Amygdala (tissue), 56 donors: ENCODE data around the gene CLCN7.
A peak's percentile ranks its signal among the peaks of the same experiment; 100 is the strongest.

Experiments used
- DNase-seq, 56 donors: peaks; one replicate each; lab custom pipeline; 2025; lab: John Stamatoyannopoulos, UW

CLCN7 gene

GRCh38 chr16:1503110-1503955 is 28.5 kb upstream of the CLCN7 start:
- DNase-seq: no peak

- no peak for DNase-seq
Measured at GRCh38 chr16:1502092-1503004, 27.5 kb upstream of the CLCN7 start.

GRCh38 chr16:1501630-1502029 is 26.8 kb upstream of the CLCN7 start:
- DNase-seq: no peak

GRCh38 chr16:1500465-1501150 is 25.8 kb upstream of the CLCN7 start:
- no peak for DNase-seq

GRCh38 chr16:1499756-1500464 is 25.1 kb upstream of the CLCN7 start:
- DNase-seq: no peak

GRCh38 chr16:1498899-1499676 is 24.3 kb upstream of the CLCN7 start:
- DNase-seq: no peak

GRCh38 chr16:1497014-1497598 is 22.3 kb upstream of the CLCN7 start:
- DNase-seq: no peak

GRCh38 chr16:1496464-1496863 is 21.6 kb upstream of the CLCN7 start:
- no peak for DNase-seq

GRCh38 chr16:1495889-1496262 is 21.0 kb upstream of the CLCN7 start:
- DNase-seq: no peak

- DNase-seq: no peak
Measured at GRCh38 chr16:1495211-1495888, 20.5 kb upstream of the CLCN7 start.

- no peak for DNase-seq
Measured at GRCh38 chr16:1494711-1495110, 19.9 kb upstream of the CLCN7 start.

- DNase-seq: no peak
Measured at GRCh38 chr16:1494129-1494640, 19.4 kb upstream of the CLCN7 start.

GRCh38 chr16:1493746-1494094 is 18.9 kb upstream of the CLCN7 start:
- DNase-seq: no peak

- DNase-seq: peak in 54 of 56 donors; percentile 28 to 87 (median 74)
Measured at GRCh38 chr16:1492923-1493745, 18.3 kb upstream of the CLCN7 start, which contains the start of gene TELO2. Gene TELO2, plus strand, starts transcription at chr16:1493360. Its CDS starts 922 bp downstream, at chr16:1494282.

GRCh38 chr16:1492082-1492922 is 17.5 kb upstream of the CLCN7 start:
- DNase-seq: no peak

- no peak for DNase-seq
Measured at GRCh38 chr16:1491327-1491726, 16.5 kb upstream of the CLCN7 start.
